ENCODE results near the gene SCCPDH.
"Not testable (repeated sequence)": the region's sequence is repeated elsewhere in the genome, so short reads cannot be mapped to it uniquely, and the experiment has no call there.

The SCCPDH gene

GRCh38 chr1:246724016-246724730 lies at the start of gene SCCPDH:
SCCPDH (plus strand) TSS chr1:246724409; CDS start chr1:246724423, 14 bp downstream.
- peak; percentile 75 for DNase-seq

- DNase-seq: no peak
Observed at GRCh38 chr1:246677842-246678241, 46.4 kb upstream of the SCCPDH start.

- DNase-seq: no peak
Observed at GRCh38 chr1:246678816-246679793, 45.1 kb upstream of the SCCPDH start.

- DNase-seq: no peak
Observed at GRCh38 chr1:246679794-246680177, 44.4 kb upstream of the SCCPDH start.

- no peak for DNase-seq
Observed at GRCh38 chr1:246680190-246680589, 44.0 kb upstream of the SCCPDH start.

GRCh38 chr1:246680696-246681130 lies 43.5 kb upstream of the SCCPDH start:
- no peak for DNase-seq

GRCh38 chr1:246681900-246682895 lies 42.0 kb upstream of the SCCPDH start:
- DNase-seq: no peak

- no peak for DNase-seq
Observed at GRCh38 chr1:246683521-246683920, 40.7 kb upstream of the SCCPDH start.

- no peak for DNase-seq
Observed at GRCh38 chr1:246687002-246687401, 37.2 kb upstream of the SCCPDH start.

- peak; percentile 80 for DNase-seq
Observed at GRCh38 chr1:246689409-246690008, 34.7 kb upstream of the SCCPDH start.

GRCh38 chr1:246690100-246690499 lies 34.1 kb upstream of the SCCPDH start:
- DNase-seq: no peak

GRCh38 chr1:246691622-246692495 lies 32.4 kb upstream of the SCCPDH start:
- DNase-seq: no peak

GRCh38 chr1:246694213-246694895 lies 29.9 kb upstream of the SCCPDH start:
- DNase-seq: not testable (repeated sequence)

- DNase-seq: no peak
Observed at GRCh38 chr1:246695136-246695535, 29.1 kb upstream of the SCCPDH start.

GRCh38 chr1:246695666-246696065 lies 28.5 kb upstream of the SCCPDH start:
- DNase-seq: no peak

- no peak for DNase-seq
Observed at GRCh38 chr1:246698466-246699094, 25.6 kb upstream of the SCCPDH start.

- peak; percentile 83 for DNase-seq
Observed at GRCh38 chr1:246699095-246699735, 25.0 kb upstream of the SCCPDH start.

- DNase-seq: no peak
Observed at GRCh38 chr1:246703581-246703980, 20.6 kb upstream of the SCCPDH start.

GRCh38 chr1:246705368-246705767 lies 18.8 kb upstream of the SCCPDH start:
- no peak for DNase-seq

Measured in NCI-H345 (cell line).